Measurements from ENCODE around the gene DNPEP. TPM values are rescaled to one million over a fixed set of nuclear protein-coding genes. Genes with fewer than 3 reads are reported as not detected.

The DNPEP gene
- total and polyA plus RNA-seq, 2 of the 4 experiments (the other 2 are of a cell fraction), result 74.2 to 89.4 TPM

- Histone ChIP-seq H3K4me1 (ENCODE audit: control insufficient read depth, insufficient read depth, low read length) (peaks cover 3% of the 10 kb centered on the region; the same call in 1 of the 2 replicates), H2AK5ac (ENCODE audit: low read depth, low read length) (no peak overlapping the region), H2BK120ac (ENCODE audit: low read depth, low read length) (no peak overlapping the region), H3K27me3 (ENCODE audit: control insufficient read depth, insufficient read depth, low read length) (peaks cover 47% of the 10 kb centered on the region), H2BK15ac (ENCODE audit: low read depth, low read length) (no peak overlapping the region), H4K20me1 (ENCODE audit: insufficient read depth, low read length) (no peaks in the 10 kb centered on the region), H3K18ac (ENCODE audit: low read depth, low read length) (no peak overlapping the region), H2AFZ (replicated peaks; ENCODE audit: low read length, poor library complexity) (no peak overlapping the region), H2BK20ac (ENCODE audit: low read depth, low read length) (no peak overlapping the region), H3K14ac (replicated peaks; ENCODE audit: low read depth, low read length) (no peak overlapping the region), H4K5ac (ENCODE audit: low read depth, low read length) (no peak overlapping the region), H3K27ac (ENCODE audit: insufficient read depth, low read length) (no peak overlapping the region), H3K36me3 (ENCODE audit: control insufficient read depth, insufficient read depth, low read length) (no peaks in the 10 kb centered on the region), H3K4ac (ENCODE audit: low read depth, low read length) (no peak overlapping the region), H3K56ac (ENCODE audit: extremely low read depth, insufficient read depth, low read length) (no peak overlapping the region), H2BK5ac (ENCODE audit: low read depth, low read length, poor library complexity, severe bottlenecking) (no peak overlapping the region), H4K91ac (ENCODE audit: insufficient read depth, low read depth, low read length) (no peak overlapping the region), H3K23ac (ENCODE audit: low read depth, low read length) (no peak overlapping the region), H4K8ac (ENCODE audit: low read depth in 2 of 2, low read length in 2 of 2) (no peak overlapping the region), H3K9ac (ENCODE audit: low read depth, low read length) (no peak overlapping the region), H3K79me1 (ENCODE audit: low read depth in 1 of 2, low read length in 2 of 2) (no peaks in the 10 kb centered on the region), H3K9me1 (ENCODE audit: insufficient read depth, low read length) (no peaks in the 10 kb centered on the region; the same call in 1 of the 2 replicates), H2AK9ac (replicated peaks; ENCODE audit: low read depth, low read length, poor library complexity) (no peak overlapping the region), H3K4me2 (ENCODE audit: low read depth, low read length) (no peak overlapping the region), H3K9me3 (ENCODE audit: control insufficient read depth, insufficient read depth, low read length) (no peaks in the 10 kb centered on the region), H3K4me3 (ENCODE audit: insufficient read depth, low read depth, low read length) (no peak overlapping the region)
- WGBS, 2 experiments (ENCODE audit: extremely low coverage in 2 of 2, insufficient read length in 1 of 2), result 83% methylated on average over 1 of the region's 4 CpGs; no CpG with 5 or more reads in 1 of the 2 experiments
- in situ Hi-C loops (cut with MboI; ENCODE audit: low sequenced_read_pairs) (no loop called here), dilution Hi-C loops (cut with HindIII; ENCODE audit: low sequenced_read_pairs, unreplicated experiment) (no loop called here), intact Hi-C loops (cut with micrococcal nuclease) (no loop called here)
- ChIA-PET POLR2A (ENCODE audit: unreplicated experiment) (no interaction called here), CTCF (no interaction called here)
- ATAC-seq (ENCODE audit: low read depth), result no peak
- no peak for TF ChIP-seq RFX5 (IDR thresholded peaks at IDR 0.05; ENCODE audit: low read depth, low read length)
- TF ChIP-seq POLR2A (IDR thresholded peaks at IDR 0.05; ENCODE audit: low read depth, low read length), result no peak
- TF ChIP-seq MAZ (IDR thresholded peaks at IDR 0.05; ENCODE audit: borderline replicate concordance, low read depth, low read length), result no peak
- TF ChIP-seq NFE2L2 (IDR thresholded peaks at IDR 0.05; ENCODE audit: low read depth, low read length), result no peak
- TF ChIP-seq RCOR1 (IDR thresholded peaks at IDR 0.05; ENCODE audit: insufficient replicate concordance, low read length), result no peak
- TF ChIP-seq CEBPB (IDR thresholded peaks at IDR 0.05; ENCODE audit: low read depth, low read length), result no peak
- no peak for TF ChIP-seq RAD21 (IDR thresholded peaks at IDR 0.05; ENCODE audit: low read length)
- TF ChIP-seq SMC3 (IDR thresholded peaks at IDR 0.05; ENCODE audit: low read depth, low read length), result no peak
- DNase-seq, result no peak
- BruUV-seq (replicated peaks), result no TSS peak
Observed at GRCh38 chr2:219354582-219354981, 33.1 kb downstream of the DNPEP start.

All from IMR-90 (cell line).